Parathyroid adenoma (tissue), 2 donors: ENCODE data around the gene ARL6IP5.

Source experiments
- H2AFZ ChIP-seq: fragments of 300-600 bp; sonication (generic); one replicate; pipeline ENCODE4 v1.7.0; 2017; ENCODE audit warnings: antibody characterized with exemption, mild to moderate bottlenecking
- H3K27ac ChIP-seq: fragments of 300-600 bp; sonication (generic); one replicate; pipeline ENCODE4 v1.7.0; 2017
- H3K27me3 ChIP-seq: fragments of 300-600 bp; sonication (generic); one replicate; pipeline ENCODE4 v1.7.0; 2017; ENCODE audit warnings: low read length; ENCODE audit not compliant: control insufficient read depth, insufficient read depth
- H3K36me3 ChIP-seq: fragments of 300-600 bp; sonication (generic); one replicate; pipeline ENCODE4 v1.7.0; 2017; ENCODE audit warnings: low read length; ENCODE audit not compliant: control insufficient read depth, insufficient read depth
- H3K4me1 ChIP-seq: fragments of 300-600 bp; sonication (generic); one replicate; pipeline ENCODE4 v1.7.0; 2017; ENCODE audit warnings: control low read depth
- H3K4me2 ChIP-seq: fragments of 300-600 bp; sonication (generic); one replicate; pipeline ENCODE4 v1.7.0; 2017; ENCODE audit warnings: low read length
- H3K4me3 ChIP-seq: fragments of 300-600 bp; sonication (generic); one replicate; pipeline ENCODE4 v1.7.0; 2017; ENCODE audit warnings: low read depth, low read length
- H3K79me2 ChIP-seq: fragments of 300-600 bp; sonication (generic); one replicate; pipeline ENCODE4 v1.7.0; 2017; ENCODE audit warnings: control low read depth
- H3K9ac ChIP-seq: fragments of 300-600 bp; sonication (generic); one replicate; pipeline ENCODE4 v1.7.0; 2017; ENCODE audit warnings: mild to moderate bottlenecking
- H3K9me3 ChIP-seq: fragments of 300-600 bp; sonication (generic); one replicate; pipeline ENCODE4 v1.7.0; 2017; ENCODE audit warnings: low read length; ENCODE audit not compliant: control insufficient read depth
- TF ChIP-seq, protein P1 (sequence below): fragments of 300-600 bp; sonication (generic); IDR thresholded peaks from one replicate; pipeline ENCODE4 v1.7.0; 2017; ENCODE audit warnings: antibody characterized with exemption, mild to moderate bottlenecking
- donor health status: primary hyperparathyroidism.

Gene ARL6IP5

DNA sequence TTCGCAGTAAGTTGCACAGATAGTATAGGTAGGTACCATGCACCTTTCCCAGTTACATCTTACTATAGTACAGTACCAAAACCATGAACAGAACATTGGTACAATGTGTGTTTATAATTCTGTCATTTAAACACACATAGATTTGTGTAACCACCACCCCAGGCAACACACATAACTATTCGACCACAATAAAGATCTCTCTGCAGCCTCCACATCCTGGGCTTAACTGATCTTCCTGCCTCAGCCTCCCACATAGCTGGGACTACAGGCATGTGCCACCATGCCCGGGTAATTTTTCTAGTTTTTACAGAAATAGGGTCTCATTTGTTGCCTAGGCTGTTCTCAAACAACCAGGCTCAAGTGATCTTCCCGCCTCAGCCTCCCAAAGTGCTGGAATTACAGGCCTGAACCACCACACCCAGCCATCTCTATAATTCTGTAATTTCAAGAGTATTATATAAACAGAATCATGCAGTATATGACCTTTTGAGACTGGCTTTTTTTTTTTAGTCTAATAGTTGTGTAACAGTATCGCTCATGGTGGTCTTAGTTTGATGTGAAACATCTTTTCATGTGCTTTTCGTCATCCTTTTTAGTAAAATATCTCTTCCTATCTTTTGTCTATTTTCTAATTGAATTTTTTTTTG is 19.3 kb upstream of the ARL6IP5 start:
- no peaks in the 10 kb centered on the region for H3K4me1 ChIP-seq
- no peaks in the 10 kb centered on the region for H3K9me3 ChIP-seq
- H3K27me3 ChIP-seq: no peaks in the 10 kb centered on the region
- no peak overlapping the region for H2AFZ ChIP-seq
- no peak overlapping the region for H3K9ac ChIP-seq
- no peak overlapping the region for H3K27ac ChIP-seq
- H3K79me2 ChIP-seq: no peaks in the 10 kb centered on the region
- H3K36me3 ChIP-seq: no peaks in the 10 kb centered on the region
- TF ChIP-seq, protein P1, sequence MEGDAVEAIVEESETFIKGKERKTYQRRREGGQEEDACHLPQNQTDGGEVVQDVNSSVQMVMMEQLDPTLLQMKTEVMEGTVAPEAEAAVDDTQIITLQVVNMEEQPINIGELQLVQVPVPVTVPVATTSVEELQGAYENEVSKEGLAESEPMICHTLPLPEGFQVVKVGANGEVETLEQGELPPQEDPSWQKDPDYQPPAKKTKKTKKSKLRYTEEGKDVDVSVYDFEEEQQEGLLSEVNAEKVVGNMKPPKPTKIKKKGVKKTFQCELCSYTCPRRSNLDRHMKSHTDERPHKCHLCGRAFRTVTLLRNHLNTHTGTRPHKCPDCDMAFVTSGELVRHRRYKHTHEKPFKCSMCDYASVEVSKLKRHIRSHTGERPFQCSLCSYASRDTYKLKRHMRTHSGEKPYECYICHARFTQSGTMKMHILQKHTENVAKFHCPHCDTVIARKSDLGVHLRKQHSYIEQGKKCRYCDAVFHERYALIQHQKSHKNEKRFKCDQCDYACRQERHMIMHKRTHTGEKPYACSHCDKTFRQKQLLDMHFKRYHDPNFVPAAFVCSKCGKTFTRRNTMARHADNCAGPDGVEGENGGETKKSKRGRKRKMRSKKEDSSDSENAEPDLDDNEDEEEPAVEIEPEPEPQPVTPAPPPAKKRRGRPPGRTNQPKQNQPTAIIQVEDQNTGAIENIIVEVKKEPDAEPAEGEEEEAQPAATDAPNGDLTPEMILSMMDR: no peak
- H3K4me2 ChIP-seq: no peak overlapping the region
- H3K4me3 ChIP-seq: no peak overlapping the region

DNA sequence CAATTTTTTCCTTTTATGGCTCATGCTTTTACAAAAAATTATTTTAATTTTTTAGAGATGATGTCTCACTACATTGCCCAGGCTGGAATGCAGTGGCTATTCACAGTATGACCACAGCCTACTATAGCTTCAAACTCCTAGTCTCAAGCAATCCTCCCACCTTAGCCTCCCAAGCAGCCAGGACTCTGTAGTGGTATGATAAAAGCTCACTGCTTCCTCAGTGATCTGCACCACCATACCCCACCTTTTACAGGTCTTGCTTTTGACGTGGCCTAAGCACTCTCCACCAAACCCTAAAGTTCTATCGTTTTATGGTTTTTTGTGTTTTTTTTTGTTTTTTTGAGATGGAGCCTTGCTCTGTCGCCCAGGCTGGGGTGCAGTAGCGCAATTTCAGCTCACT is 18.6 kb upstream of the ARL6IP5 start:
- Histone ChIP-seq H3K36me3 (no peaks in the 10 kb centered on the region), H3K27ac (no peak overlapping the region), H3K9ac (no peak overlapping the region), H3K9me3 (no peaks in the 10 kb centered on the region), H3K27me3 (no peaks in the 10 kb centered on the region), H2AFZ (no peak overlapping the region), H3K4me1 (no peaks in the 10 kb centered on the region), H3K4me3 (no peak overlapping the region), H3K4me2 (no peak overlapping the region), H3K79me2 (no peaks in the 10 kb centered on the region)
- TF ChIP-seq, protein P1: no peak

DNA sequence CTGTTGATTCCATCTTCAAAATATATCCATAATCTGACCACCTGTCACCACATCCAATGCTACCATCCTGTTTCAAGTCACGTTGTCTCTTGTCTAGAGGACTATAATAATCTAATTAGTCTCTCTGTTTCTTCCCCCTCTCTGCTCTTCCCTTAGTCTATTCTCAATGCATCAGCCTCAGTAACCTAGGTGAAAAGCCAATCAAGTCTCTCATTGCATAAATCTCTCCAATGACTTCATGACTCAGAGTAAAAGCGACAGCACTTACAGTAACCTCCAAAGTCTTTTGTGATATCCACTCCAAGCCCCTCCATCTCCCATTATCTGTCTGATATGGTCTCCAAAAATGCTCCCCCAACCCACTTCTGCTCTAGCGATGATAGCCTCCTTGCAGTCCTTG is 11.8 kb upstream of the ARL6IP5 start:
- no peaks in the 10 kb centered on the region for H3K9me3 ChIP-seq
- H2AFZ ChIP-seq: no peak overlapping the region
- TF ChIP-seq, protein P1: no peak
- no peaks in the 10 kb centered on the region for H3K4me1 ChIP-seq
- no peak overlapping the region for H3K27ac ChIP-seq
- H3K36me3 ChIP-seq: no peaks in the 10 kb centered on the region
- no peaks in the 10 kb centered on the region for H3K27me3 ChIP-seq
- H3K4me3 ChIP-seq: no peak overlapping the region
- H3K4me2 ChIP-seq: no peak overlapping the region
- H3K9ac ChIP-seq: no peak overlapping the region
- peaks cover 15% of the 10 kb centered on the region for H3K79me2 ChIP-seq

DNA sequence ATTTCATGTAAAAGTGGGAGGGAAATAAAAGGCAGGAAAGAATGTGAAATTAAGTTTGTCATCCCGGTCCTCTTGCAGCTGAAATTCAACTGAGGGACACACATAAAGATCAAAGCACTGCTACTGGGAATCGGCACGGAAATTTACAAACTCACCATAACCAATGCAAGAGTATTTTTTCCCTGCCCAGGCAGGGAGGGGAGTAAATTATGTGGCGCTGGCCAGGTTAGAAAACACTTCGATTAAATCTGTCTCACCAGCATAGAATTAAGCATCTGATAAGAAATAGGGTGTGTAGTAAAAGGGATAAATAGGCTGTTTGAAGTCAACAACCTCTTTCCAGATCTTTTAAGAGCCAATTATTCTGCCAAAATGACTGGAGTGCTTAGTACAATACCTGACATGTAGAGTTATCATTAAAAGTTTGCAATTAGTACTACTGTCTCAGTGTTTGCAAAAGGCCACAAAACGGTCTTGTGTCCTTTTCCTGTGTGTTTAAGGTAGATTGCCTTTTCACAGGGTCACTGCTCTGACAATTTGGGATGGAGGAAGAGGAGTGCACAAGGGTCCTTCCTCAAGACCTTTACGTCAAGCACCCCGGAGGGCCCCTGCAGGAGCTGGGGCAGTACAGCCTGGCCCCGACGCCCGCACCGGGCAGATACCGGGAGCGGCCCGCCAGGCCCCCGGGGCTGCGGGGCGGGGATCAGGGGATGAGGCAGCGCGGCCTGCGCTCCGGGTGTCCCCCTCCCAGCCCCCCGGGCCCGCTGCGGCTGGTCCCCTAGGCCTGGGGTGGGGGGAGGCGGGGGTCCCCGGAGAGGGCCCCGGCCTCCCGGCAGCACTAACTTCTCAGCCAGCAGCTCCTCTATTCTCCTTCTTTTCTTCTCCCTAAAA is 5.2 kb upstream of the ARL6IP5 start:
- Histone ChIP-seq H3K9me3 (no peaks in the 10 kb centered on the region), H2AFZ (peak overlapping the region; percentile 72), H3K4me1 (peaks cover 18% of the 10 kb centered on the region), H3K4me3 (peak overlapping the region; percentile 83), H3K9ac (no peak overlapping the region), H3K36me3 (no peaks in the 10 kb centered on the region), H3K27me3 (no peaks in the 10 kb centered on the region), H3K79me2 (peaks cover 10% of the 10 kb centered on the region), H3K4me2 (peak overlapping the region; percentile 92), H3K27ac (peak overlapping the region; percentile 48)
- TF ChIP-seq, protein P1: no peak
